Skeletal muscle satellite cell (primary cell): Measurements from ENCODE around the gene SNRPF.
"Not testable (repeated sequence)": the region's sequence is repeated elsewhere in the genome, so short reads cannot be mapped to it uniquely, and the experiment has no call there.

Experiments used
- H3K27me3 ChIP-seq: 2 replicates; pipeline ENCODE4 v1.7.0; 2013; ENCODE audit warnings: low read length; ENCODE audit not compliant: control insufficient read depth, insufficient read depth
- H3K36me3 ChIP-seq: 2 replicates; pipeline ENCODE4 v1.7.0; 2013; ENCODE audit warnings: mild to moderate bottlenecking, control low read depth, low read length; ENCODE audit not compliant: insufficient read depth
- H3K4me1 ChIP-seq: 2 replicates; pipeline ENCODE4 v1.7.0; 2013; ENCODE audit warnings: low read length; ENCODE audit not compliant: control insufficient read depth, insufficient read depth
- H3K4me2 ChIP-seq: 2 replicates; pipeline ENCODE4 v1.7.0; 2013; ENCODE audit warnings: mild to moderate bottlenecking, low read length
- H3K4me3 ChIP-seq: 2 replicates; pipeline ENCODE4 v1.7.0; 2013; ENCODE audit warnings: low read length
- H3K9ac ChIP-seq: 2 replicates; pipeline ENCODE4 v1.7.0; 2013; ENCODE audit warnings: mild to moderate bottlenecking, low read depth, low read length, moderate library complexity
- H3K9me3 ChIP-seq: replicated peaks from 2 replicates; pipeline ENCODE4 v1.7.0; 2013; ENCODE audit warnings: mild to moderate bottlenecking, control low read depth, low read length

Gene SNRPF

GRCh38 chr12:95836630-95837239 lies 22.0 kb upstream of the SNRPF start:
- no peak overlapping the region for H3K9ac ChIP-seq

DNA sequence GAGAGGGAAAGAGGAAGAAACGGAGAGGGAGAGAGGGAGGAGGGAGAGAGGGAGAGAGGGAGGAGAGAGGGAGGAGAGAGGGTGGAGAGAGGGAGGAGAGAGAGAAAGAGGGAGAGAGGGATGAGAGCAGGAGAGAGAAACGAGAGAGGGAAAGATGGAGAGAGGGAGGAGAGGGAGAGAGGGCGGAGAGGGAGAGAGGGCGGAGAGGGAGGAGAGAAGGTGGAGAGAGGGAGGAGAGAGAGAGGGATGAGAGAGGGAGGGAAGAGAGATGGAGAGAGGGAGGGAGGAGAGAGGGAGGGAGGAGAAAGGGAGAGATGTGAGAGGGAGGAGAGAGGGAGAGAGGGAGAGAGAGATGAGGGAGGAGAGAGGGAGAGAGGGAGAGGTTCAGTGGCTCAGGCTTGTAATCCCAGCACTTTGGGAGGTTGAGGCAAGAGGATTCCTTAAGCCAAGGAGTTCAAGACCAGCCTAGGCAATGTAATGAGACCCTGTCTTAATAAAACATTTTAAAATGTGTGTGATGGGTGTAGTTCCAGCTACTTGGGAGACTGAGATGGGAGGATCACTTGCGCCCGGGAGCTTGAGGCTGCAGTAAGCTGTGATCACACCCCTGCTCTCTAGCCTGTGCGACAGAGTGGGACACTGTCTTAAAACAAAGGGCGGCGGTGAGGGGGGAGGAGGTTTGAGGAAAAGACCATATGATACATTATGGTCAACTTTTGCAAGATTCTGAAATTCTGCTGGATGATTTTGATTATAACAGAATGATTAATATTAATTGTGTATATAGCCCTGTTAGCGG lies 21.3 kb upstream of the SNRPF start:
- no peak overlapping the region for H3K4me3 ChIP-seq

More at GRCh38 chr12:95836630-95837239, 22.0 kb upstream of the SNRPF start:
- Histone ChIP-seq H3K4me3 (no peak overlapping the region), H3K4me1 (peaks cover 15% of the 10 kb centered on the region), H3K4me2 (no peak overlapping the region), H3K9me3 (no peaks in the 10 kb centered on the region), H3K36me3 (no peaks in the 10 kb centered on the region), H3K27me3 (peaks cover 41% of the 10 kb centered on the region)

GRCh38 chr12:95838125-95838524 lies 20.6 kb upstream of the SNRPF start:
- Histone ChIP-seq H3K9me3 (no peaks in the 10 kb centered on the region), H3K36me3 (no peaks in the 10 kb centered on the region), H3K9ac (no peak overlapping the region), H3K4me3 (no peak overlapping the region), H3K4me2 (peak overlapping the region; percentile 29), H3K27me3 (peaks cover 32% of the 10 kb centered on the region), H3K4me1 (peaks cover 15% of the 10 kb centered on the region)

More for the DNA sequence above, 21.3 kb upstream of the SNRPF start:
- Histone ChIP-seq H3K27me3 (peaks cover 36% of the 10 kb centered on the region), H3K4me1 (peaks cover 15% of the 10 kb centered on the region), H3K4me2 (peak overlapping the region; percentile 29), H3K9ac (no peak overlapping the region), H3K36me3 (no peaks in the 10 kb centered on the region), H3K9me3 (no peaks in the 10 kb centered on the region)

DNA sequence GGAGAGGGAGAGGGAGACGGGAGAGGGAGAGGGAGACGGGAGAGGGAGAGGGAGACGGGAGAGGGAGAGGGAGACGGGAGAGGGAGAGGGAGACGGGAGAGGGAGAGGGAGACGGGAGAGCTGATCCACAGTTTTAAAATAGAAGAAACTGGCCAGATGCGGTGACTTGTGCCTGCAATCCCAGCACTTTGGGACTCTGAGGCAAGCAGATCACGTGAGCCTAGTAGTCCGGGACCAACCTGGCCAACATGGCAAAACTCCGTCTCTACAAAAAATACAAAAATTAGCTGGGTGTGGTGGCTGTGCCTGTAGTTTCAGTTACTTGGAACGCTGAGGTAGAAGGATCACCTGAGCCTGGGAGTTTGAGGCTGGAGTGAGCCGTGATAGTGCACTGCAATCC lies 16.3 kb upstream of the SNRPF start:
- H3K9me3 ChIP-seq, H3K4me1 ChIP-seq, H3K9ac ChIP-seq, H3K4me3 ChIP-seq, H3K36me3 ChIP-seq: not testable (repeated sequence)
- Histone ChIP-seq H3K4me2 (peak overlapping the region; percentile 53), H3K27me3 (peaks cover 43% of the 10 kb centered on the region)

GRCh38 chr12:95848575-95849388 lies 10.0 kb upstream of the SNRPF start:
- Histone ChIP-seq H3K36me3 (no peaks in the 10 kb centered on the region), H3K9ac (no peak overlapping the region), H3K4me2 (no peak overlapping the region), H3K27me3 (peaks cover 80% of the 10 kb centered on the region), H3K9me3 (no peaks in the 10 kb centered on the region), H3K4me1 (no peaks in the 10 kb centered on the region), H3K4me3 (no peak overlapping the region)

DNA sequence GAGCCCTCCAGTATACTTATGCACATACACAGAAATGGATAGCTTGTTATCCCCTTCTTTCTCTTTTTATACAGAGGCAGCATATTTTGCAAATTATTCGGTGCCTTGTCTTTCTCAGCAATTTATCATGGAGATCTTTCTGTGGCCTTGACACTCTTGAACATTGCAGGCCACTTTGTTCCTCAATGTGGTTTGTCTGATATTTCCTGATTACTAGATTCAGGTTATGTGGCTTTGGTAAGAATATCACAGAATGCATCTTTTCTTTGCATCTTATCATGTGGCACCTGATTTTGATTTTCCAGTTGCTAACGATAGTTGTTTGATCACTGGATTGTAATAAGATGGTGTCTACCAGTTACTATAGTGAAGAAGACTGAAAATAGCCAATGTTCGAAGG lies 7.1 kb upstream of the SNRPF start:
- peaks cover 69% of the 10 kb centered on the region for H3K27me3 ChIP-seq
- no peaks in the 10 kb centered on the region for H3K4me1 ChIP-seq
- no peak overlapping the region for H3K4me2 ChIP-seq
- no peak overlapping the region for H3K4me3 ChIP-seq
- H3K9me3 ChIP-seq = no peaks in the 10 kb centered on the region
- H3K36me3 ChIP-seq = no peaks in the 10 kb centered on the region
- H3K9ac ChIP-seq = no peak overlapping the region

DNA sequence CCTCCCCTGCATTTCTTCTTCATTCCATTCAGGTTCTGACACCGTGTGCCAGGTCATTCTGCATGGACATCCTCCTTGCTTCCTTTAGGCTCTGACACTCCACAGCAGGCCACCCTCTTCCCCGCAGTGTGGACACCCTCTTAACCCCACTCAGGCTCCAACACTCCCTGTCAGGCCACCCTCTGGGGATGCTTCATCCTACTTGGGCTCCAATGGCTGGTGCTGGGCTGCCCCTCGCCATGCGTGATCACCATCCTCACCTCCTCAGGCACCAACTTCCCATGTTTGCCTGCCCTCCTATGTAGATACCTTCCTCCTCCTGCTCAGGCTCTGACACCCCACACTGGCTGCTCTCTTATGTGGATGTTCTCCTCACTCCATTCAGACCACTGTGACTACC lies 6.6 kb upstream of the SNRPF start:
- H3K4me3 ChIP-seq = no peak overlapping the region
- H3K4me1 ChIP-seq = no peaks in the 10 kb centered on the region
- H3K9me3 ChIP-seq = no peaks in the 10 kb centered on the region
- no peaks in the 10 kb centered on the region for H3K36me3 ChIP-seq
- H3K4me2 ChIP-seq = no peak overlapping the region
- H3K27me3 ChIP-seq = peaks cover 66% of the 10 kb centered on the region
- H3K9ac ChIP-seq = no peak overlapping the region

GRCh38 chr12:95857156-95857555 lies 1.6 kb upstream of the SNRPF start:
- Histone ChIP-seq H3K4me3 (no peak overlapping the region), H3K36me3 (peaks cover 12% of the 10 kb centered on the region), H3K27me3 (peaks cover 22% of the 10 kb centered on the region), H3K4me1 (peaks cover 7% of the 10 kb centered on the region), H3K9ac (no peak overlapping the region), H3K9me3 (no peaks in the 10 kb centered on the region), H3K4me2 (no peak overlapping the region)

GRCh38 chr12:95857799-95858198 lies 953 bp upstream of the SNRPF start:
- no peak overlapping the region for H3K4me3 ChIP-seq
- no peak overlapping the region for H3K9ac ChIP-seq
- no peak overlapping the region for H3K4me2 ChIP-seq
- peaks cover 7% of the 10 kb centered on the region for H3K4me1 ChIP-seq
- H3K27me3 ChIP-seq = peaks cover 15% of the 10 kb centered on the region
- H3K36me3 ChIP-seq = peaks cover 19% of the 10 kb centered on the region
- H3K9me3 ChIP-seq = no peaks in the 10 kb centered on the region

- H3K4me3 ChIP-seq = peak overlapping the region; percentile 84
- H3K9ac ChIP-seq = peak overlapping the region; percentile 87
- peak overlapping the region; percentile 85 for H3K4me2 ChIP-seq
- H3K4me1 ChIP-seq = peaks cover 7% of the 10 kb centered on the region
- H3K36me3 ChIP-seq = peaks cover 31% of the 10 kb centered on the region
- no peaks in the 10 kb centered on the region for H3K9me3 ChIP-seq
- H3K27me3 ChIP-seq = peaks cover 4% of the 10 kb centered on the region
These were observed 628 bp downstream of the SNRPF start for GRCh38 chr12:95859344-95859816.
